OCI-LY1 (cell line): ENCODE data around the gene ACYP1.

Experiments used
- H2AFZ ChIP-seq: fragments of 200-600 bp; sonication (generic), shearing (Covaris generic); 2 replicates; pipeline ENCODE4 v1.6.0; 2014; ENCODE audit warnings: antibody characterized with exemption, mild to moderate bottlenecking, low read length
- H3F3A ChIP-seq: fragments of 200-600 bp; sonication (generic), shearing (Covaris generic); 2 replicates; pipeline ENCODE4 v1.6.0; 2014; ENCODE audit warnings: mild to moderate bottlenecking, antibody characterized with exemption, low read length, moderate library complexity; ENCODE audit not compliant: insufficient read depth
- H3K27ac ChIP-seq: fragments of 200-600 bp; sonication (generic); 2 replicates; pipeline ENCODE4 v1.5.1; 2014; ENCODE audit warnings: low read length, mixed run types, mild to moderate bottlenecking, low read depth; ENCODE audit not compliant: poor library complexity, severe bottlenecking
- H3K27me3 ChIP-seq: fragments of 200-600 bp; sonication (generic); 2 replicates; pipeline ENCODE4 v1.6.0; 2014; ENCODE audit warnings: antibody characterized with exemption, mild to moderate bottlenecking, low read length, moderate library complexity; ENCODE audit not compliant: insufficient read depth
- H3K36me3 ChIP-seq: fragments of 200-600 bp; sonication (generic); 2 replicates; pipeline ENCODE4 v1.6.1; 2014; ENCODE audit warnings: mild to moderate bottlenecking, antibody characterized with exemption, low read length, moderate library complexity, mixed read lengths; ENCODE audit not compliant: insufficient read depth
- H3K4me1 ChIP-seq: fragments of 200-600 bp; sonication (generic); 2 replicates; pipeline ENCODE4 v1.5.1; 2014; ENCODE audit warnings: mild to moderate bottlenecking, low read length, moderate library complexity; ENCODE audit not compliant: insufficient read depth, severe bottlenecking
- H3K4me2 ChIP-seq: fragments of 200-600 bp; sonication (generic), shearing (Covaris generic); 2 replicates; pipeline ENCODE4 v1.6.1; 2014; ENCODE audit warnings: low read length
- H3K4me3 ChIP-seq: fragments of 200-600 bp; sonication (generic); 2 replicates; pipeline ENCODE4 v1.5.1; 2014; ENCODE audit warnings: low read length, low read depth, mild to moderate bottlenecking, mixed read lengths; ENCODE audit not compliant: poor library complexity, severe bottlenecking
- H3K79me2 ChIP-seq: fragments of 200-600 bp; shearing (Covaris generic); 2 replicates; pipeline ENCODE4 v1.6.1; 2016; ENCODE audit warnings: mixed run types, low read length, mixed read lengths; ENCODE audit not compliant: insufficient read depth
- H3K9ac ChIP-seq: fragments of 200-600 bp; sonication (generic), shearing (Covaris generic); 2 replicates; pipeline ENCODE4 v1.6.1; 2014; ENCODE audit warnings: mild to moderate bottlenecking, low read length, mixed read lengths
- H3K9me2 ChIP-seq: fragments of 200-600 bp; sonication (generic), shearing (Covaris generic); 2 replicates; pipeline ENCODE4 v1.6.1; 2014; ENCODE audit warnings: low read depth, mild to moderate bottlenecking, low read length, mixed read lengths
- H3K9me3 ChIP-seq: fragments of 200-600 bp; shearing (Covaris generic); 2 replicates; pipeline ENCODE4 v1.6.1; 2014; ENCODE audit warnings: low read length, mixed read lengths
- H4K20me1 ChIP-seq: fragments of 200-600 bp; sonication (generic), shearing (Covaris generic); 2 replicates; pipeline ENCODE4 v1.6.0; 2016; ENCODE audit warnings: mild to moderate bottlenecking, low read length; ENCODE audit not compliant: insufficient read depth
- CTCF ChIP-seq: fragments of 200-600 bp; sonication (generic), shearing (Covaris generic); IDR thresholded peaks from 2 replicates; pipeline ENCODE4 v1.5.1; 2017; ENCODE audit warnings: mild to moderate bottlenecking, antibody characterized with exemption, low read length, moderate library complexity, mixed read lengths
- EZH2 ChIP-seq: fragments of 200-600 bp; sonication (generic), shearing (Covaris generic); IDR thresholded peaks from 2 replicates; pipeline ENCODE4 v1.8.0; 2017; ENCODE audit warnings: borderline replicate concordance, mixed run types, mild to moderate bottlenecking, antibody characterized with exemption, low read length, moderate library complexity, mixed read lengths

ACYP1 gene

GRCh38 chr14:75023108-75023507 is 40.7 kb downstream of the ACYP1 start:
- TF ChIP-seq CTCF (no peak), EZH2 (no peak)
- H3F3A ChIP-seq: no peaks in the 10 kb centered on the region
- no peak overlapping the region for H2AFZ ChIP-seq
- H3K79me2 ChIP-seq: no peaks in the 10 kb centered on the region
- no peak overlapping the region for H3K27ac ChIP-seq
- H3K27me3 ChIP-seq: no peaks in the 10 kb centered on the region
- H3K4me1 ChIP-seq: no peaks in the 10 kb centered on the region
- peaks cover 47% of the 10 kb centered on the region for H3K36me3 ChIP-seq
- H3K4me3 ChIP-seq: no peak overlapping the region
- no peaks in the 10 kb centered on the region for H3K9me2 ChIP-seq
- H4K20me1 ChIP-seq: no peaks in the 10 kb centered on the region
- H3K9ac ChIP-seq: no peak overlapping the region
- no peak overlapping the region for H3K4me2 ChIP-seq
- no peaks in the 10 kb centered on the region for H3K9me3 ChIP-seq

GRCh38 chr14:75022655-75023054 is 41.2 kb downstream of the ACYP1 start:
- Histone ChIP-seq H2AFZ (no peak overlapping the region), H3K4me2 (no peak overlapping the region), H3K36me3 (peaks cover 51% of the 10 kb centered on the region), H3F3A (no peaks in the 10 kb centered on the region), H3K27me3 (no peaks in the 10 kb centered on the region), H3K27ac (no peak overlapping the region), H4K20me1 (no peaks in the 10 kb centered on the region), H3K9me3 (no peaks in the 10 kb centered on the region), H3K9ac (no peak overlapping the region), H3K4me1 (no peaks in the 10 kb centered on the region), H3K4me3 (no peak overlapping the region), H3K9me2 (no peaks in the 10 kb centered on the region), H3K79me2 (no peaks in the 10 kb centered on the region)
- TF ChIP-seq EZH2 (no peak), CTCF (peak; percentile 38)

- Histone ChIP-seq H3K4me3 (no peak overlapping the region), H2AFZ (no peak overlapping the region), H3K9me2 (no peaks in the 10 kb centered on the region), H3K27ac (no peak overlapping the region), H3K9ac (no peak overlapping the region), H3F3A (no peaks in the 10 kb centered on the region), H3K27me3 (no peaks in the 10 kb centered on the region), H3K9me3 (no peaks in the 10 kb centered on the region), H3K4me1 (no peaks in the 10 kb centered on the region), H3K36me3 (peaks cover 77% of the 10 kb centered on the region), H4K20me1 (no peaks in the 10 kb centered on the region), H3K4me2 (no peak overlapping the region), H3K79me2 (no peaks in the 10 kb centered on the region)
- TF ChIP-seq EZH2: no peak
These were observed 45.1 kb downstream of the ACYP1 start for GRCh38 chr14:75018694-75019093.

GRCh38 chr14:75016815-75017214 is 47.0 kb downstream of the ACYP1 start:
- Histone ChIP-seq H3K27ac (no peak overlapping the region), H3F3A (no peaks in the 10 kb centered on the region), H4K20me1 (no peaks in the 10 kb centered on the region), H3K9ac (no peak overlapping the region), H3K4me1 (no peaks in the 10 kb centered on the region), H3K79me2 (no peaks in the 10 kb centered on the region), H3K36me3 (peaks cover 77% of the 10 kb centered on the region), H3K4me2 (no peak overlapping the region), H3K9me3 (no peaks in the 10 kb centered on the region), H2AFZ (no peak overlapping the region), H3K4me3 (no peak overlapping the region), H3K9me2 (no peaks in the 10 kb centered on the region), H3K27me3 (no peaks in the 10 kb centered on the region)
- TF ChIP-seq EZH2 (no peak), CTCF (no peak)
